ENCODE results near the gene FGF19.

Gene FGF19

GRCh38 chr11:69657456-69657910 lies 46.3 kb downstream of the FGF19 start:
- TF ChIP-seq RAD21 (IDR thresholded peaks at IDR 0.05; ENCODE audit: low read depth) (no peak), NFIC (IDR thresholded peaks at IDR 0.05) (no peak), EGR1 (IDR thresholded peaks at IDR 0.05) (no peak), YY1 (IDR thresholded peaks at IDR 0.05; ENCODE audit: low read depth) (no peak), REST (IDR thresholded peaks at IDR 0.05; ENCODE audit: low read depth) (no peak), TEAD4 (IDR thresholded peaks at IDR 0.05) (no peak)

- no peak for TF ChIP-seq NFIC (IDR thresholded peaks at IDR 0.05)
- TF ChIP-seq EGR1 (IDR thresholded peaks at IDR 0.05), result no peak
- TF ChIP-seq TCF12 (IDR thresholded peaks at IDR 0.05; ENCODE audit: low read depth), result no peak
- no peak for TF ChIP-seq REST (IDR thresholded peaks at IDR 0.05; ENCODE audit: low read depth)
- TF ChIP-seq CEBPB (IDR thresholded peaks at IDR 0.05), result no peak
- TF ChIP-seq YY1 (IDR thresholded peaks at IDR 0.05; ENCODE audit: low read depth), result no peak
- no peak for TF ChIP-seq TAF1 (IDR thresholded peaks at IDR 0.05; ENCODE audit: low read depth)
- no peak for TF ChIP-seq EP300 (IDR thresholded peaks at IDR 0.05; ENCODE audit: borderline replicate concordance)
- TF ChIP-seq CREB1 (IDR thresholded peaks at IDR 0.05; ENCODE audit: low read depth), result no peak
- TF ChIP-seq MAX (IDR thresholded peaks at IDR 0.05), result no peak
Measured at GRCh38 chr11:69656536-69657455, 47.0 kb downstream of the FGF19 start.

GRCh38 chr11:69655479-69656428 lies 48.1 kb downstream of the FGF19 start:
- TF ChIP-seq MAX (IDR thresholded peaks at IDR 0.05) (no peak), YY1 (IDR thresholded peaks at IDR 0.05; ENCODE audit: low read depth) (0 out of 2 replicates have a peak, but pooled peaks have one; percentile 2)

- 0 out of 2 replicates have a peak, but pooled peaks have one; percentile 6 for TF ChIP-seq YY1 (IDR thresholded peaks at IDR 0.05; ENCODE audit: low read depth)
- no peak for TF ChIP-seq TCF12 (IDR thresholded peaks at IDR 0.05; ENCODE audit: low read depth)
- TF ChIP-seq USF1 (IDR thresholded peaks at IDR 0.05), result peak; percentile 56
- TF ChIP-seq TAF1 (IDR thresholded peaks at IDR 0.05; ENCODE audit: low read depth), result no peak
- no peak; the same call in 1 of the 2 replicates for TF ChIP-seq MAX (IDR thresholded peaks at IDR 0.05)
- peak; percentile 17; the same call in 1 of the 2 replicates for TF ChIP-seq RAD21 (IDR thresholded peaks at IDR 0.05; ENCODE audit: low read depth)
- no peak for TF ChIP-seq REST (IDR thresholded peaks at IDR 0.05; ENCODE audit: low read depth)
- no peak for TF ChIP-seq EGR1 (IDR thresholded peaks at IDR 0.05)
- TF ChIP-seq EP300 (IDR thresholded peaks at IDR 0.05; ENCODE audit: borderline replicate concordance), result no peak
- 0 out of 2 replicates have a peak, but pooled peaks have one; percentile 8 for TF ChIP-seq CEBPB (IDR thresholded peaks at IDR 0.05)
- peak; percentile 14 for TF ChIP-seq TEAD4 (IDR thresholded peaks at IDR 0.05)
Measured at GRCh38 chr11:69654660-69655478, 49.0 kb downstream of the FGF19 start.

Data from Ishikawa (cell line).